ENCODE data around the gene RAB38.

- no peak for TF ChIP-seq BMI1 (IDR thresholded peaks at IDR 0.05; ENCODE audit: borderline replicate concordance)
- no peak for TF ChIP-seq NFIC (IDR thresholded peaks at IDR 0.05; ENCODE audit: low read depth, low read length)
- no peak for TF ChIP-seq USF2 (IDR thresholded peaks at IDR 0.05; ENCODE audit: borderline replicate concordance, low read depth, low read length)
- TF ChIP-seq POLR2AphosphoS5 (IDR thresholded peaks at IDR 0.05; ENCODE audit: low read length) = no peak
- TF ChIP-seq MAX (IDR thresholded peaks at IDR 0.05; ENCODE audit: low read depth, low read length) = no peak
- TF ChIP-seq RFX5 (IDR thresholded peaks at IDR 0.05; ENCODE audit: low read depth, low read length) = no peak
- no peak for TF ChIP-seq EZH2 (IDR thresholded peaks at IDR 0.05; ENCODE audit: borderline replicate concordance, control insufficient read depth, low read depth, low read length)
- no peak for TF ChIP-seq E2F4 (IDR thresholded peaks at IDR 0.05; ENCODE audit: low read depth, low read length)
- no peak for TF ChIP-seq ATF7 (IDR thresholded peaks at IDR 0.05; ENCODE audit: low read depth)
Observed at GRCh38 chr11:88157370-88157769, 17.9 kb downstream of the RAB38 start.
